GM04503 (cell line): Measurements from ENCODE around the gene NCK2.
"Not testable (repeated sequence)": the region's sequence is repeated elsewhere in the genome, so short reads cannot be mapped to it uniquely, and the experiment has no call there.

Source experiments
- DNase-seq: peaks from one replicate; pipeline ENCODE4 v3.0.0-alpha.2; 2012; ENCODE audit warnings: low read depth

NCK2 gene

GRCh38 chr2:105894327-105894944 lies 149.7 kb downstream of the NCK2 start:
- DNase-seq, result no peak

GRCh38 chr2:105895990-105896764 lies 151.5 kb downstream of the NCK2 start:
- no peak for DNase-seq

GRCh38 chr2:105896765-105897163 lies 152.1 kb downstream of the NCK2 start:
- no peak for DNase-seq

- not testable (repeated sequence) for DNase-seq
These were observed 153.0 kb downstream of the NCK2 start for GRCh38 chr2:105897694-105898093.

GRCh38 chr2:105903051-105903674 lies 158.5 kb downstream of the NCK2 start:
- DNase-seq, result no peak

- DNase-seq, result no peak
These were observed 160.2 kb downstream of the NCK2 start for GRCh38 chr2:105904938-105905337.

GRCh38 chr2:105906481-105906880 lies 161.8 kb downstream of the NCK2 start:
- no peak for DNase-seq

GRCh38 chr2:105907184-105907583 lies 162.5 kb downstream of the NCK2 start:
- no peak for DNase-seq

GRCh38 chr2:105909215-105909614 lies 164.5 kb downstream of the NCK2 start:
- no peak for DNase-seq

- no peak for DNase-seq
These were observed 166.0 kb downstream of the NCK2 start for GRCh38 chr2:105910497-105911238.

GRCh38 chr2:105911425-105911824 lies 166.7 kb downstream of the NCK2 start:
- no peak for DNase-seq

GRCh38 chr2:105912081-105912480 lies 167.4 kb downstream of the NCK2 start:
- DNase-seq, result no peak

GRCh38 chr2:105915005-105915558 lies 170.4 kb downstream of the NCK2 start:
- no peak for DNase-seq

GRCh38 chr2:105917226-105917625 lies 172.5 kb downstream of the NCK2 start:
- DNase-seq, result no peak

GRCh38 chr2:105917688-105918087 lies 173.0 kb downstream of the NCK2 start:
- DNase-seq, result no peak

- DNase-seq, result no peak
These were observed 174.6 kb downstream of the NCK2 start for GRCh38 chr2:105919191-105919811.

- DNase-seq, result peak; percentile 1
These were observed 175.1 kb downstream of the NCK2 start for GRCh38 chr2:105919826-105920225.

- DNase-seq, result no peak
These were observed 179.6 kb downstream of the NCK2 start for GRCh38 chr2:105924271-105924670.

- DNase-seq, result no peak
These were observed 180.2 kb downstream of the NCK2 start for GRCh38 chr2:105924932-105925331.

- no peak for DNase-seq
These were observed 180.7 kb downstream of the NCK2 start for GRCh38 chr2:105925390-105925789.

GRCh38 chr2:105926960-105927678 lies 182.4 kb downstream of the NCK2 start:
- no peak for DNase-seq
